ENCODE data around the gene SLITRK1.

GRCh38 chr13:83906240-83906820 is 24.1 kb upstream of the SLITRK1 start:
- TF ChIP-seq CTCF (IDR thresholded peaks at IDR 0.05), result no peak
- TF ChIP-seq POLR2A (IDR thresholded peaks at IDR 0.05), result no peak
